ENCODE results near the gene AFF2.
"Not testable (repeated sequence)": the region's sequence is repeated elsewhere in the genome, so short reads cannot be mapped to it uniquely, and the experiment has no call there.

AFF2 gene

GRCh38 chrX:148649145-148649795 is 148.9 kb downstream of the AFF2 start:
- no peak for DNase-seq

- DNase-seq, result no peak
Observed at GRCh38 chrX:148658115-148658730, 157.8 kb downstream of the AFF2 start.

GRCh38 chrX:148659481-148659880 is 159.1 kb downstream of the AFF2 start:
- no peak for DNase-seq

GRCh38 chrX:148661035-148661434 is 160.6 kb downstream of the AFF2 start:
- no peak for DNase-seq

GRCh38 chrX:148662014-148662413 is 161.6 kb downstream of the AFF2 start:
- no peak for DNase-seq

GRCh38 chrX:148664171-148664570 is 163.8 kb downstream of the AFF2 start:
- DNase-seq, result no peak

- DNase-seq, result no peak
Observed at GRCh38 chrX:148664995-148665394, 164.6 kb downstream of the AFF2 start.

- not testable (repeated sequence) for DNase-seq
Observed at GRCh38 chrX:148669175-148669574, 168.8 kb downstream of the AFF2 start.

- DNase-seq, result no peak
Observed at GRCh38 chrX:148670277-148670676, 169.9 kb downstream of the AFF2 start.

- DNase-seq, result no peak
Observed at GRCh38 chrX:148672517-148672916, 172.1 kb downstream of the AFF2 start.

GRCh38 chrX:148681605-148682004 is 181.2 kb downstream of the AFF2 start:
- no peak for DNase-seq

GRCh38 chrX:148682206-148682605 is 181.8 kb downstream of the AFF2 start:
- no peak for DNase-seq

- no peak for DNase-seq
Observed at GRCh38 chrX:148691456-148691855, 191.0 kb downstream of the AFF2 start.

GRCh38 chrX:148695255-148695654 is 194.8 kb downstream of the AFF2 start:
- no peak for DNase-seq

GRCh38 chrX:148698221-148698620 is 197.8 kb downstream of the AFF2 start:
- DNase-seq, result no peak

GRCh38 chrX:148700021-148700420 is 199.6 kb downstream of the AFF2 start:
- no peak for DNase-seq

- no peak for DNase-seq
Observed at GRCh38 chrX:148713981-148714380, 213.6 kb downstream of the AFF2 start.

GRCh38 chrX:148715361-148715760 is 214.9 kb downstream of the AFF2 start:
- DNase-seq, result no peak

GRCh38 chrX:148722966-148723365 is 222.5 kb downstream of the AFF2 start:
- no peak for DNase-seq

GRCh38 chrX:148723551-148723950 is 223.1 kb downstream of the AFF2 start:
- no peak for DNase-seq

GRCh38 chrX:148728901-148729300 is 228.5 kb downstream of the AFF2 start:
- no peak for DNase-seq

GRCh38 chrX:148732743-148733142 is 232.3 kb downstream of the AFF2 start:
- no peak for DNase-seq

GRCh38 chrX:148741441-148741840 is 241.0 kb downstream of the AFF2 start:
- no peak for DNase-seq

- no peak for DNase-seq
Observed at GRCh38 chrX:148755111-148755510, 254.7 kb downstream of the AFF2 start.

GRCh38 chrX:148763896-148764295 is 263.5 kb downstream of the AFF2 start:
- no peak for DNase-seq

Measured in islet precursor cell (in vitro differentiated cells).